DMS53 (cell line): ENCODE results near the gene DNMT3A.
"Not testable (repeated sequence)": the region's sequence is repeated elsewhere in the genome, so short reads cannot be mapped to it uniquely, and the experiment has no call there.

Source experiments
- DNase-seq: peaks from one replicate; lab custom pipeline; 2025; lab: John Stamatoyannopoulos, UW

Gene DNMT3A

DNA sequence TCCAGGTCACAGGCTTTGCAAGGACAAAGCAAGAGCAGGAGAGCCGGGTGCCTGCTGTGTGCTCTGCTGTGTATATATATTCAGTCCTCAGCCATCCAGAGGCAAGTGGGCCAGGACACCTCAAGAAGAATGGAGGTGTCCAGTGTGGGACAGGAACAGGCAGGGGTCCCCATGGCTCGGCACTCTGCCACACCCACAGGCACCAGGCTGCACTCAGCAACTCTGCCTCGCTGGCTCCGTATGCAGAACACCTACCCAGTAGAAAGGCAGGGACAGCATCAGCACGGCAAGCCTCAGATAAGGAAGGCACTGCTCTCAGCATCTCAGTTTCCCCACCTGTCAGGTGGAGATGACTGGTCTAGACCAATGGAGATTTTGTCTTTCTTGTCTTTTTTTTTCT lies 57.8 kb downstream of the DNMT3A start:
- DNase-seq: no peak

DNA sequence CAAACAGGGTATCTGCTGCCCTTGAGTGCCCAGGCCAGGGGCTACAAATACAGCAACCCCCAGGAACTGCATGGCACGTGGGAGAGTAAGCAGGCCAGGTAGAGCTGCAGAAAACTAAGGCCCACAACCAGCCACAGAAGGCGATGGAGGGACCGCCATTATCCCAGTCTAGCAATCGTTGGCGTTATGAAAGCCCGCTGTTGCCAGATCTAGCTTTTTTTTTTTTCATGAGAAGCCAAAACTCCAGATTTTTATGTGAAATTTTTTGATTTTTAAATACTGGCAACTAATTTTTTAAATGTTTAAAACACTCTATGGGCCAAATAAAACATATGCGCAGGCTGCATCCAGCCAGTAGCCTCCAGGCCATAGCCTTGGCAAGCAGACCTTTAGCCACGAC lies 59.8 kb downstream of the DNMT3A start:
- no peak for DNase-seq

DNA sequence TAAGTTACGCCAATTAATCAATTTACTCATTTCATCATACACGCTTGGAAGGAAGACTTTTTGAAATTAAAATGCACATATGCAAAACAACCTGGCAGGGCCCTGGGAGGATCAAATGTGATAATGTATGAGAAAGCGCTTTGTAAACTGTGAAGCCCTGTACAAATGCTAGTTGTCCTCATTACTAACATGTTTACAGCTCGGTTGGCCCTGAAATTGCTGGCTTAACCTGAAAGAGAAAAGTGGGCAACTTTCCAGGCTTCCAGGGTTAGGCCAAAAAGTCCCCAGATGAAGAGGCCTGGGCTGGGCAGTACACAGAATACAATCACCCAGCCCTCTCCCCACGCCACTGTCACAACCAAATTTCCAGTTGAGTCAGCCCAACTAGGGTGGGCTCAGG lies 60.2 kb downstream of the DNMT3A start:
- DNase-seq: no peak

DNA sequence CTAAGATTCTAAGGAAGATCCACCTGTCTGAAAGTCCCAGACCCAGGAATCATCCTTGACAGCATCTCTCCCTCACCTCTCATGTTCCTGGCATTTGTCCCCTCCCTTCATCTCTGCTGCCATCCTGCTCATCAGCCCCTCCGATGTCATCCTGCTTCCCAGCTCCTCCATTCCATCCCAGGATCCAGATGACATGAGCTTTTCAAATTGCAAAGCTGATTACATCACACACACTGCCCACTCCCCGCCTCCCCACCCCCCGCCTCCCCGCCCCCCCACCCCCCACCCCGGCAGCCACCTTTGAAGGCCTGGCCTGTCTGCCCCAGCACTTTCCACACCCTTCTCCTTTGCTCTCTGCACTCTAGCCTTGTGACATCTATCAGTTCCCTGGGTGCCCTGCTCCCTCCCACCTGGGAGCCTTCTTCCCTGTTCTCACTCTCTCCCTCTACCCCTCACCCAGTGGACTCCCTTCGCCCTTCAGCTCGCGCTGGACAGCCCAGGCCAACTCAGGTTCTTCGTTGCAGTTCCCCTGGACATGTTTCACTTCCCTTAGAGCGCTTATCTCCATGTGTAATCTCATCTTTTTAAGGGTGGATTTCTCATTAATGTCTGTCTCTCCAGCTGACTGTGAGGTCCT lies 61.6 kb downstream of the DNMT3A start:
- DNase-seq: no peak

DNA sequence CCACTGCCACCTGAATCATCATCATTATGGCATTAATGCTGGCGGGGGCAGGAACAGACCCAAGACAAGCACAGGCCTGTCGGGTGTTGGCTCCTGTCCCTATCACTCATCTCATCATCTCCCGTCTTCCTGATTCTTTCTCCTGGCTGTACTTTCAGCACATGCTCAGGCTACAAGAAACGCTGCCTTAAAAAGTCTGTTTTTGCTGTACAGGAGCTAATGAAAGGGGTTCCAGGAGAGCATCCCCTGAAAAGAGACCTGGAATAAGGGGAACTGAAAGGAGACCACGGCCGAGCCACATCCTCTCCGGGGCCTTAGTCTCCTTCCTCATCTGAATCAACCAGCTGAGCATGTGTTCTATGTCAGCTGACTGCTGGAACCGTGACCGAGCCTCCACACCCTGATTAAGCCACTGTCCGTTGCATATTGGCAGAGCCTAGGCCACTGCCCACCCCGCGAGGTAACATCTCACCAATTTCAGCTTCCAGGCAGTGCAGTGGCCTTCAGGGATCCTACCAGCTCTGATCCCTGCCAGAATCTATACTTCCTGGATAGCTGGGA lies 62.6 kb downstream of the DNMT3A start:
- no peak for DNase-seq

DNA sequence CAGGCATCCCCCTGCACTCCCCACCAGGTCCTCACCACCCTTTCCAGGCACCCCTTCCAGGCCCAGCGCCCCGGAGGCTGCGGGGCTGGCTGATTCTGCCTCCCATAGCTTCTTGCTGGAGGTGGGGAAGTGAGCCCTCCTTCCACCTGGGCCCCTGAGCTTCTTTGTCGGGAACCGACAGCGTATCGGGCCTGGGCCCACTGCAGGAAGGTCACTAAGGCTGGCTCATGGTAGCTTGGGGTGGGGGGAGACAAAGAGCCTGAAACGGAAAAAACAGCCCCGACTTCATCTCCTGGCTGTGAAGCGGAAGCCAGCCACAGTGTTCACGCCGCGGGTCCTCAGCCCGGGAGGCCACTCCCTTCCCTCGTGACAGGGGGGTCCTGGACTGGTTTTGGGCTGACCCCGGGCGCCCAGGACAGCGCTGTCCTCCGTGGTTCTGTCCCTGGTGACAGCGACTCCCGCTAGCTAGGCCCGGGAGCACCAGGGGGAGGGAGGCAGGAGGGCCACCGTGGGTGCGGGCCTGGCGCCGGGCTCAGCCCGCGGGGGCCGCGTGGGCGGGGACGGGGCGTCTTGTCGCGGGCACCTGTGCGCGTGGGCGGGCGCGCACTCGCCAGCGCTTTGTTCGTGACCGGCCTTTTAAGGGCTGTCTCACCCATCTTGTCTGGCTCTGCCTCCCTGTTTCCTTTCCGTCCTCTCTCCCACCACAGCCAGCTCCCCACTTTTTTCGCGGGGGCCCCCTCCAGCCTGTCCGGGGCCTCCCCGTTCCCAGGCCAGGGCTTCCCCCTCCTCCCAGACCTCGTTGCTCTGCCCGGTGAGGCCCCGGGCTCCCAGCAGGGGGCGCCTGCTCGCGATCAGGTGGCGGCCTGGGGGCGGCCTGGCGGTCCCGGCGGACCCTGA lies 64.9 kb downstream of the DNMT3A start:
- no peak for DNase-seq

DNA sequence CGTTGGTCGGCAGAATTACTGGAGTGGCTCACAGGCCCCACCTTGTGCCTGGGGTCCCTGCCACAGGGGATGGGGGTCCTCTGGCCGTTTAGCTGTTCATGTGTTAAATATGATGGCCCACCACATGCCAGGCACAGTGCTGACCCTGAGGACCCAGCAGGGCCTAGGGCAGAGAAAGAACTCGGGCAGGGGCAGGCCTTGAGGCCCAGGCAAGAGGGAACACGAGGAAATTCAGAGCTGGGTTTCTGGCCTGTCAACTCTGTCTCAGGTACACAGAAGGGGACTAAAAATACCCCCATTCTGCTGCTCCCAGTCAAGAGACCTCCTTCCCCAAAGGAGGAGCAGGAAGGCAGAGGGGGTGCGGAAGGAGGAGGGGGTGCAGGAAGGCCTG lies 66.2 kb downstream of the DNMT3A start:
- DNase-seq: no peak

DNA sequence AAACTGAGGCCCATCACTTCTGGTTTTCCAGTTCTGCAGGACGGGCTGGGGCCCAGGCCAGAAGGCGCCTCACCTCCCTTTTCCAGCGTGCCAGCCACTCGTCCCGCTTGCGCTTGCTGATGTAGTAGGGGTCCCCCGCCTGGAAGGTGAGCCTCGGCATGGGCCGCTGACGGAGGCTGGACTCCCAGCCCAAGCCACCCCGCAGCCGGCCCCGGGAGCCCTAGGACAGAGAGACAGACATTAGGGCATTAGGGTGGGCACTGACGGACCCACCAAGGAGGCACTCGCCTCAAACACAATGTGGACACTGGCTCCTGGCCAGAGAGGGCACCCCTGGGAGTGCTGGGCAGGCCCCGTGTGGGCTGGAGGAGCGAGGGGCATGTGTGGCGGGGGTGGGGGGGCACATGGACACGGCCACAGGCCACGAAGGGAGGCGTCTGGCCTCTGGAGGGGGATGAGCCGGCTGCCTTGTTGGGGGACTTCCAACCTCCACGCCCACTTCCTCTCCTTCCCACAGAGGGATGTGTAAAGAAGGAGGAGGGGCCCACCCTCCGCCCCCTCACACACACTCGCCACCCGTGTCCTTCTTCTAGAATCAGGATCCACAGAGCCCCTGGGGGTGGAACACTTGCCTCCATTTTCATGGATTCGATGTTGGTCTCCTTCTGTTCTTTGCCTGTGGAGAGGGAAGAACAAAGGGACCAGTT lies 66.7 kb downstream of the DNMT3A start:
- DNase-seq: no peak

DNA sequence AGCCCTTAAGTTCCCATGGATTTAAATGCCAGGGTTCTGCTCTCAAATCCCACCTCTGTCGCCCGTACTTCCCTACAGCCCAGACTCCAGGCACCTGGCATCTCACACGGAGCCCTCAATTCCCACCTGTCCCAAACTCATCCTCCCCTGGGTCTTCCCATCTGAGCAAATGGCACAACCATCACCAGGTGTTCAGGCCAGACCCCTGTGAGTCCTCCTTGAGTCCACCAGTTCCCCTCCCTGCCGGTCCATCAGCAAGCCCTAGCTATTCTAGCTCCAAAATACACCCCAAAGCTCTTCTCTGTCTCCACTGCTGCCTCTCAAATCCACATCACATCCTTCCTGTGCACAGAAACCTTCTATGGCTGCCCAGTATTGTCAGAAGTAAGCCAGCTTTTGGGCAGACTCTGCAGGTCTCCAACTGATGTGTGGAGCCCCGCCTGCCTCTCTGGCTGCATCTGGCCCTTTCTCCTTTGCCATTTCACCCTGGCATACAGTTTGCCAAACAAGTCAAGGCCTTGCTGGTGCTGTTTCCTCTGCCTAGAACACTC lies 67.7 kb downstream of the DNMT3A start:
- DNase-seq: no peak

DNA sequence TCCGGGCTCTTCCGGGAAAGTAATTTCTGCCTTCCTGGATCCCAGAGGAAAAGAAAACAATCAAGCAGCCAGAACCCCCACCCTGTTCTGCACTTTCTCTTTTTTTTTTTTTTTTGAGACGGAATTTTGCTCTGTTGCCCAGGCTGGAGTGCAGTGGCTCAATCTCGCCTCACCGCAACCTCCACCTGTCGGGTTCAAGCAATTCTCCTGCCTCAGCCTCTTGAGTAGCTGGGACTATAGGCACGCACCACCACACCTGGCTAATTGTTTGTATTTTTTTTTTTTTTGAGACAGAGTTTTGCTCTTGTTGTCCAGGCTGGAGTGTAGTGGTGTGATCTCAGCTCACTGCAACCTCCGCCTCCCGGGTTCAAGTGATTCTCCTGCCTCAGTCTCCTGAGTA lies 69.0 kb downstream of the DNMT3A start:
- not testable (repeated sequence) for DNase-seq

DNA sequence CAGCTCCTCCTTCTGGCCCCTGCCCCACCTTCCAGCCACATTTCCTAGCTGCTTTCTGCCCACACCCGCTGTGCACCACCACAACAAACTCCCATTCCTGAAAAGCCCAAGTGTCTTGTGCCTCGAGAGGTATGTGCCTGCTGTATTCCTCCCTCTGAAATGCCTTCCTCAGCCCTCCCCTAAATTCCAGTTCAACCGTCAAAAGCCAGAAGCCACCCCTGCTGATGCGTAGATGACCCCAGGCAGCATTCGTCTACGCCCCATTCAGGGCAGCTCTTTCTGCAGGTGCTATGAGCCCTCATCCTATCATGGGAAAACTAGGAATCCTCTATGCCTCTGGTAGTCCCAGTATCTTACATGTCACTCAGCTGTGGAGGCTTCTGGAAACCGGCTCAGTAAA lies 71.7 kb downstream of the DNMT3A start:
- no peak for DNase-seq

DNA sequence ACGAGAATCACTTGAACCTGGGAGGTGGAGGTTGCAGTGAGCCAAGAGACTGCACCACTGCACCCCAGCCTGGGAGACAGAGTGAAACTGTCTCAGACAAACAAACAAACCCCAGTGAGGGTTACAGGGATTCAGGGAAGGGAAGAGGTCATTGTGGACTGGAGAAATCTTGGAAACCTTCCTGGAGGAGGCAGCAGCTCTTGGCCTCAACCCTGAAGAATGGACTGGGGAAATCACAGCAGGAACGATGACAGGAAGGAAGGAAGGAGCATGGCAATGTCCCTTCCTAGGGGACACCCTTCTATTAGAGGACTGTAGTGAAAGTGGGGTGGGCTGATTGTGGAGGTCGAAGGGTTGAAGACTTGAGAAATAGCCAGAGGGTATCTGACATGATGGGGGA lies 72.5 kb downstream of the DNMT3A start:
- no peak for DNase-seq

DNA sequence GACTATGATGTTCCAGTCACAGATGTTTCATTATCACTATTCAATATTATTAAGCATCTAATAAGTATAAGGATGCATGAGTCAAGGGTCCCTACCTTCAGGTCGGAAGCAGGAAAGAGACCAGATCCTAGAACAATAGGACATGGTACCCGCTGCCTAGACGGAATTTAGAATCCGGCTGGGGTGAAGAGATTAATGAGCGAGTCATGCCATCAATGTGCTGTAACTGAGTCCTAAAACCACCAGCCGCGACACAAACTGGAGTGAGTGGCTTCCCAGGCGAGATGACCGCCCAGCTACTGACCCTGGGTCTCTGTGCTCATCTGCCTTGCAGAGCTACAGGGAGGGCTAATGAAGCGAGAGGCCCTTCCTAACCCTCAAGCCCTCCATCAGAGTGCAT lies 73.6 kb downstream of the DNMT3A start:
- DNase-seq: no peak

DNA sequence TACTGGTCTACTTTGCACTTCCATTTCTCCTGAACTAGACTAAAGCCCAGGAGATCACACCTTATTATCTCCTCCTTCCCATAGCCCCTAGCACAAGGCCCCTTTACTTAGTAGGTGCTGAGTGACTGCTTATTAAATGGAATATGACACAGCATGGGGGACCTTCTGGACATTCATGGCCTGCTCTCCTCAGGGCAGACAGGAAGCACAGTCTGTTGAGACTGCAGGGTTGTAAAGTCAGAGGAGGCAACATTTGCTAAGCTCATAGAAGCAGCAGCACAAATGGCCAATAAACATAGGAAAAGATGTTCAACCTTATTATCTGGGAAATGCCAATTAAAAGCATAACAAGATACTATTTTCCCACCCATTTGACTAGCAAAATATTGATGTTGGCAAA lies 75.3 kb downstream of the DNMT3A start:
- DNase-seq: no peak

DNA sequence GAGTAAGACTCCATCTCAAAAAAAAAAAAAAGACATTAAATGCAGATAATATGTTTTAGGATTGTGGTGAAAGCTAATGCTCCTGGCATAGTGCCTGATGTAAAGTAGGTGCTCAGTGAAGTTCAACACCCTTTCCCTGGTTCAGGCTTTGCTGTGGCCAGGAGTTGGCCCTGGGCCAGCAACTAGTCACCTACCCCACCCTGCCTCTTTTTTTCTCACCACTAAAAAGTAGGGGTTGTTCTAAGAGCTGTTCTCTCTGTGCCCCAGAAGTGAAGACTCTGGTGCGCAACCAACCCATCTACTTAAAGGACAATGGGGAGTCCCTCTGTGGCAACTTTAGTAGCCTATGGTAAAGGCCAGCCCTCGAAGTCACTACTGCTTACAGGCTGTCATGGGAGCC lies 75.9 kb downstream of the DNMT3A start:
- DNase-seq: no peak

DNA sequence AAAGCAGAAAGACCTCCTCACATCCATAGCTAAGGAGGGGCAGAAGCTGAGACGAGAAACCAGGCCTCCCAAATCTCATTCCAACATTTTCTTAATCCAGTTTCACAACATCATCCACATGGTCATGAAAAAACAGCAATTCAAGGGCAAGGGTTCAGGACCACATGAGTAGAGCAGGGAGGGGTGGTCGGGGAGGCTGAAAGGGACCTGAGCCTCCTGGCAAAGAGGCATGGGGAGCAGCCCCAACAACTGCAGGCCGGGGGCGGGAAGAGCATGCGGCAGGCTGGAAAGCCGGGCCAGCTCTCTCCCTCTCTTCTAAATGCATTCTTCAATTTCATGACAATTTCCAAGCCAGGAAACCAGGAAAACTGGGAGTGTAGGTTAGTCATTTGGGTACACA lies 76.7 kb downstream of the DNMT3A start:
- DNase-seq: no peak

DNA sequence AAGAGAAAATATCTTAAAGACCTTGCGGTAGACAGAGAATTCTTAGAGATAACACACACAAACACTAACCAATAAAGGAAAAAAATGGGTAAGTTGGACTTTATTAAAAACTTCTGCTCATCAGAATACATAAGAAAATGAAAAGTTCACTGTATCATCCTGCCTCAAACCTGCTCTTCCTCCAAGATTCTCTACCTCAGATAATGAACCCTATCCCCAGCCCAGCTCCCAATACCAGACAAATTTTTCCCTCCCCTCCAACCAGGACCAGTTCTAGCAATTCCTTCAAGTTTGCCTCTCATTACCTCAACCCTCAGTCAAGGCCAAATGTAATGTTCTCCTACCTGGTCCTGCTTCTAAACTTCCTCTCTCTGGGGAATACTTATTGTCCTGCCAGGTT lies 79.4 kb downstream of the DNMT3A start:
- no peak for DNase-seq

DNA sequence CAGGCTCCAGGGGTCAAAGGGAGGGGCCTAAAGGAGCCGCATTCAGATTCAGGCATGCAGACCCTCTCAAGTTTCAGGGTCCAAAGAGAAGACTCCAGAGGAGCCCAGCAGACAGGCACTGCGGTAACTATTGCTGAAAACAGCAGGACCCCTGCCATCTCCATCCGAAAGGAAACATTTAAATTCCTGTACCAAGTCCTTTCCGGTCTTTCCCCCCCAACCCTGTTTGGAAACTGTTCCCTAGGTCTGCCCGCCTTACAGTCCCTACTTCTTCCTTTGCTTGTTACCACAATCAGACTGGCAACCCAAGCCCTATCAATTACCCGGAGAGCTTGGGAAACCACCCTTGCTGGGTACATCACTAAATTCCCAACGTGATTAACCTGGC lies 82.0 kb downstream of the DNMT3A start:
- no peak for DNase-seq

DNA sequence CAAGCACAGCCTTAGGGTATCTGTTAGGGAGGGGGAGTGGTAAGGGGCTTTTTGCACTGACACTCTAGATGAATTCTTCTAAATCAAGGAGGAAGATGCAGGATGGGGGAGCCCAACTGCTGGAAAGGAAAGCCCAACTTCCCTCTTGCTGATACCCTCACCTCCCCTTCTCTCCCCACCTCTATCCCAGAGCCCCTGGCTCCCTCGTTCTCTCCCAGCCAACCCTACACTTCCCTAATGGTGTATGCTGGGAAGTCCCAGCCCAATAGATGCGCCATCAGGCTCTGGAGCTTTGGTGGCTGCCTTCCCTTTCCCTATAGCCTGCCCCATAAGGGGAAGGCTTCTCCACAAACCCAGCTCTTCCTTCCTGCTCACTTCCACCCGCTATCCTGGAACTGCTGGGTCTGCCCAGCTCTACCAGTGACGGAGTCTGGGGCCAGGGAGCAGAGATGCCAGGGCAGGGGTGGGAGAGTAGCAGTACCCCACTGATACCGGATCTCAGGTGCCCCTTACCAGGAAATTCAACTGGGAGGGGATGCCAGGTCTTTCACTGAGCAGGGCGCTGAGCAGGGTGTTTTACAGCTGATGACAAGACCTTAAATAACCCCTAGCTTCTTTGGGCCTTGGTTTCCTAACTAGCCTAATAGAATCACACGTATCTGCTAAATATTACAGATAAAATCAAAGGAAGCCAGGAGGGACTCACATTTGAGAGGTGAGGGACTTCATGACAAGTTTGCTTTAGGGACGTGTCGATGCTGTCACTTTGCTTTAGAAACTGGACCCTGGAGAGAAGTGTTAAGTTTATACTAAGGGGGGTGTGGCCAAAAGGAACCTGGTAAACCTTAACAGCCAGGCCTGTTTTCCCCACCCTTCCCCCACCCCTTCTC lies 82.6 kb downstream of the DNMT3A start:
- no peak for DNase-seq

DNA sequence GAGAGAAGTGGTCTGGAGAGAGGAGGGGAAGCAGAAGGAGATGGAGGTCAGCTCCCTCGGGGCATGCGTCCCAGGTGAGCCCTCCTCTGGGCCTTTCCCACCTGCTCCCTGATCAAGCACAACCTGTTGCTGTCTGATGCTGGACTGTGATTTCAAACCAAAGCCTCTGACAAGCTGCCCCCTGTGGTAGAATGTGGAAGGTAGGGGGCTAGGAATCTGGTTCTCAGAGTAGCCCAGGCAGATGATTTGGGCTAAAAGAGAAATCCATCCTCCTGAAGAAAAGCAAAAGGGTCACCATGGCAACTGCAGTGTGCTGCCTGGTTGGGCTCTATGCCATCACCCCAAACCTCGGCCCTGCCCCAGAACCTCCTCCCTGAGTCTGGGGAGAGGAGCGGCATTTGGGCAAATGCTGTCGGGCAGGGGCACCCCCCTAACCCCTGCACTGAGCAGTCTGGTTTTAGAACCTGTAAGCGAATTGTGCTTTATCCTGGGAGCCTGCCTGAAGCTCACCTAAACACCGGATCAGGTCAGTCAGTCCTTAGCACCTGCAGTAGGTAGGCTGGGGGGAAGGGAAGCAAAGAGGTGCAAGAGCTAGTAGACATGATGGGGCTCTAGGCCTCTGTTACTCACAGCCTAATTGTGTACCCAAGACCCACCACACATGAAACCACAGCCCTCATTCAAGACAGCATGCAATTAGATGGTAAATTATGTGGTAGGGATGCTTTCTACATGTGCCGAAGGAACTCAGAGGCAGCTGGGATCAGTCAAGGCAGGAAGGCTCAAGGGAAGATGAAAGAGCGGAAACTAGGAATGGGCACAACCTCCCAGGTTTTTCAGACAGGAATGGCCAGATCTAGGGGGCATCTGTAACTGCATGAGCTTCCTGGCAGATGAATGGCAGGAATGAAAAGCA lies 83.5 kb downstream of the DNMT3A start:
- no peak for DNase-seq
